Spleen (tissue), 11 donors: ENCODE results near the gene KCNE1. TPM values are rescaled to one million over a fixed set of nuclear protein-coding genes. Genes with fewer than 3 reads are reported as not detected.
"Not testable (repeated sequence)": the region's sequence is repeated elsewhere in the genome, so short reads cannot be mapped to it uniquely, and the experiment has no call there.

Experiments
- DNase-seq: peaks from one replicate; pipeline ENCODE4 v3.0.0-alpha.2; 2020
- H3K27ac ChIP-seq, 8 donors: fragments of 200-600 bp; sonication (generic) in 7 of 8; 1 replicate in 4 of 8; 2 replicates in 4 of 8; pipeline versions ENCODE4 v1.5.0 to v1.8.0; 2016 to 2021; ENCODE audit warnings: inconsistent platforms in 4 of 8, mild to moderate bottlenecking in 4 of 8, moderate library complexity in 1 of 8
- H3K27me3 ChIP-seq, 7 donors: fragments of 200-600 bp; sonication (generic) in 6 of 7; replicated peaks in 1 of 7; 1 replicate in 4 of 7; 2 replicates in 3 of 7; pipeline versions ENCODE4 v1.5.0 to v1.8.0; 2016 to 2021; ENCODE audit warnings: inconsistent platforms in 3 of 7, mild to moderate bottlenecking in 1 of 7
- H3K36me3 ChIP-seq, 6 donors: fragments of 200-600 bp; sonication (generic) in 5 of 6; 1 replicate in 4 of 6; 2 replicates in 2 of 6; pipeline versions ENCODE4 v1.5.0 to v1.8.0; 2016 to 2021; ENCODE audit warnings: inconsistent platforms in 2 of 6
- H3K4me1 ChIP-seq, 6 donors: fragments of 200-600 bp; sonication (generic) in 5 of 6; 1 replicate in 3 of 6; 2 replicates in 3 of 6; pipeline versions ENCODE4 v1.5.0 to v1.8.0; 2016 to 2021; ENCODE audit warnings: inconsistent platforms in 3 of 6
- H3K4me3 ChIP-seq, 8 donors: fragments of 200-600 bp; sonication (generic) in 7 of 8; 1 replicate in 4 of 8; 2 replicates in 4 of 8; pipeline versions ENCODE4 v1.5.0 to v1.8.0; 2016 to 2021; ENCODE audit warnings: inconsistent platforms in 4 of 8, mild to moderate bottlenecking in 4 of 8, moderate library complexity in 2 of 8
- H3K9me3 ChIP-seq, 8 donors: fragments of 200-600 bp; sonication (generic) in 7 of 8; 1 replicate in 4 of 8; 2 replicates in 4 of 8; pipeline versions ENCODE4 v1.5.0 to v1.8.0; 2016 to 2021; ENCODE audit warnings: inconsistent platforms in 4 of 8
- POLR2A ChIP-seq, 3 donors: fragments of 450-650 bp; IDR thresholded peaks; one replicate each; pipeline ENCODE4 v1.5.1; 2017; ENCODE audit warnings: antibody characterized with exemption in 3 of 3, mild to moderate bottlenecking in 1 of 3
- POLR2AphosphoS5 ChIP-seq, 3 donors: sonication (generic); formaldehyde crosslinking; IDR thresholded peaks; one replicate each; pipeline ENCODE4 v1.5.1; 2017; ENCODE audit warnings: antibody characterized with exemption in 3 of 3
- WGBS, 5 donors: extraction: QIAGEN DNeasy Blood & Tissue Kit in 3 of 5; methylation state at CpG; one replicate each; pipeline versions ENCODE4 v1.1.5 to v1.1.7; 2013 to 2018; 5-methylcytosine and 5-hydroxymethylcytosine counted together
- intact Hi-C: fragments of 100-400 bp; cut with DNase I; formaldehyde crosslinking; loops from one replicate; pipeline ENCODE4 v1.15.0; 2023; ENCODE audit warnings: low total_unique reads
- polyA plus RNA-seq, 3 donors: library from polyadenylated mRNA; stranded (reverse); fragments of 200-250 nt; gene quantifications; one replicate each; pipeline ENCODE4 v1.2.1, GENCODE V29; 2013
- total RNA-seq, 7 donors: library from RNA; depleted of rRNA in 3 of 7; stranded (reverse); fragments of >200 nt in 3 of 7; fragmentation: NEBNext Ultra II Directional in 4 of 7; extraction: Animal tissue kit (Norgen Biotek cat#: 25700) in 4 of 7; gene quantifications; one replicate each; pipeline versions ENCODE4 v1.1.0 to v1.2.1, GENCODE V29; 2016 to 2021
- TF ChIP-seq, protein P1 (sequence below), 11 experiments: fragments of 200-600 bp in 7 of 11; fragments of 450-650 bp in 4 of 11; sonication (generic) in 4 of 11; IDR thresholded peaks in 8 of 11; conservative IDR thresholded peaks in 3 of 11; 1 replicate in 7 of 11; 2 replicates in 4 of 11; pipeline versions ENCODE4 v1.4.0 to v1.8.0; 2016 to 2021; ENCODE audit warnings: antibody characterized with exemption in 11 of 11, inconsistent platforms in 4 of 11, mild to moderate bottlenecking in 1 of 11
- donor health status: healthy with polysubstance abuse.
- donor health status: DM: no; HTN: no; CAD: no; lungs with moderate emphysema.
- donor health status: DM: no; HTN: no; CAD: no.
- donor health status: Bipolar disorder and iron deficiency.
- donor health status: healthy.
- donor health status: DM: no; HTN: no; CAD: no.
- donor health status: DM: yes; HTN: yes; CAD: no.

KCNE1 gene
- total and polyA plus RNA-seq, 10 donors: 0.30 to 50.2 (median 8.1) TPM

DNA sequence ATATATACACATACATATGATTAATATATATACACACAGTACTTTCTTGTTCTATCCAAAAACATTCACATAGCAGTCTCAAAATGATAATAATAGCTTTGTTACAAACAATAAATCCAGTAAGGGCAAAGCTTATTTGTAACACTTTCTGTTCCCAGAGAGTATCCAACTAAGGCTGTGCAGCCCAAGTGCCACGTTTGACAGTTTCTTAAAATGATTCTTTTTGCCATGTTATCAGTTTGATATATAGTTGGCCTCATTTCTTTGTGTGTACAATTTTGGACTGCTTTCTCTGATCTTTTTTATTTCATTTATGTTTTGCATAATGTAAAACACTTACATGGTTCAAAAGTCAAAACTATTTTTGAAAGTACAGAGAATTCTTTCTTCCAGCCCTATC lies 11.8 kb downstream of the KCNE1 start:
- H3K4me1 ChIP-seq: no peaks in the 10 kb centered on the region
- H3K4me3 ChIP-seq: no peak overlapping the region
- intact Hi-C loops: no loop called here
- TF ChIP-seq POLR2A (IDR thresholded peaks at IDR 0.05): no peak
- no peak for TF ChIP-seq POLR2AphosphoS5 (IDR thresholded peaks at IDR 0.05)
- TF ChIP-seq, protein P1, sequence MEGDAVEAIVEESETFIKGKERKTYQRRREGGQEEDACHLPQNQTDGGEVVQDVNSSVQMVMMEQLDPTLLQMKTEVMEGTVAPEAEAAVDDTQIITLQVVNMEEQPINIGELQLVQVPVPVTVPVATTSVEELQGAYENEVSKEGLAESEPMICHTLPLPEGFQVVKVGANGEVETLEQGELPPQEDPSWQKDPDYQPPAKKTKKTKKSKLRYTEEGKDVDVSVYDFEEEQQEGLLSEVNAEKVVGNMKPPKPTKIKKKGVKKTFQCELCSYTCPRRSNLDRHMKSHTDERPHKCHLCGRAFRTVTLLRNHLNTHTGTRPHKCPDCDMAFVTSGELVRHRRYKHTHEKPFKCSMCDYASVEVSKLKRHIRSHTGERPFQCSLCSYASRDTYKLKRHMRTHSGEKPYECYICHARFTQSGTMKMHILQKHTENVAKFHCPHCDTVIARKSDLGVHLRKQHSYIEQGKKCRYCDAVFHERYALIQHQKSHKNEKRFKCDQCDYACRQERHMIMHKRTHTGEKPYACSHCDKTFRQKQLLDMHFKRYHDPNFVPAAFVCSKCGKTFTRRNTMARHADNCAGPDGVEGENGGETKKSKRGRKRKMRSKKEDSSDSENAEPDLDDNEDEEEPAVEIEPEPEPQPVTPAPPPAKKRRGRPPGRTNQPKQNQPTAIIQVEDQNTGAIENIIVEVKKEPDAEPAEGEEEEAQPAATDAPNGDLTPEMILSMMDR (IDR thresholded peaks at IDR 0.05 in 8 of 11, conservative IDR thresholded peaks at IDR 0.05 in 3 of 11): no peak
- H3K27ac ChIP-seq: no peak overlapping the region
- WGBS, 5 donors: 49 to 80% (median 72%) methylated on average over 1 of the region's 1 CpG
- no peaks in the 10 kb centered on the region for H3K27me3 ChIP-seq
- H3K9me3 ChIP-seq: peaks cover 2 to 42% (median 39%) of the 10 kb centered on the region in 8 donors
- DNase-seq: no peak
- H3K36me3 ChIP-seq: peaks cover 0 to 28% (median 0%) of the 10 kb centered on the region in 6 donors

DNA sequence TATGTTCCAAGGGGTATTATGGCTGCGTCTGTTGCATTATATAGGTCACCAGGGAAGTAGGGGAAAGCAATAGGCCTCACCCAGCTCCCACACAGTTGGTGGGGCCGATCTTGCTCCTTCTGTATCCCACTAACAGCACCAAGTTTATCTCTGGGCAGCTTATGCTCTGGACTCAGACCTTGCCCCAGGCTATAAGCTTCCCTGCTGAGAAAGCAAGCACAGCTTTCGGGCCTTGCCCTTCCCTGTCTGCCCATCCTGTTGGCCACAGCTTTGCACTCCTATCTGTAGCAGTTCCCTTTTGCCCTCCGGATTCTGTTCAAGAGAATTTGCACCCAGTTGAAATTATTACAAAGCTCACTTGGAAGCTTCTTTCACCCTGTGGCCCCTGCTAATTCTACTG lies 12.9 kb downstream of the KCNE1 start:
- WGBS, 5 donors: 77 to 93% (median 89%) methylated on average over 4 of the region's 4 CpGs
- no peaks in the 10 kb centered on the region for H3K4me1 ChIP-seq
- no peak for DNase-seq
- H3K27ac ChIP-seq: no peak overlapping the region
- no peaks in the 10 kb centered on the region for H3K27me3 ChIP-seq
- H3K4me3 ChIP-seq: no peak overlapping the region
- peaks cover 0 to 18% (median 0%) of the 10 kb centered on the region in 6 donors for H3K36me3 ChIP-seq
- peaks cover 2 to 42% (median 39%) of the 10 kb centered on the region in 8 donors for H3K9me3 ChIP-seq
- intact Hi-C loops: no loop called here
- no peak for TF ChIP-seq POLR2A (IDR thresholded peaks at IDR 0.05)
- TF ChIP-seq, protein P1 (IDR thresholded peaks at IDR 0.05 in 8 of 11, conservative IDR thresholded peaks at IDR 0.05 in 3 of 11): no peak
- no peak for TF ChIP-seq POLR2AphosphoS5 (IDR thresholded peaks at IDR 0.05)

DNA sequence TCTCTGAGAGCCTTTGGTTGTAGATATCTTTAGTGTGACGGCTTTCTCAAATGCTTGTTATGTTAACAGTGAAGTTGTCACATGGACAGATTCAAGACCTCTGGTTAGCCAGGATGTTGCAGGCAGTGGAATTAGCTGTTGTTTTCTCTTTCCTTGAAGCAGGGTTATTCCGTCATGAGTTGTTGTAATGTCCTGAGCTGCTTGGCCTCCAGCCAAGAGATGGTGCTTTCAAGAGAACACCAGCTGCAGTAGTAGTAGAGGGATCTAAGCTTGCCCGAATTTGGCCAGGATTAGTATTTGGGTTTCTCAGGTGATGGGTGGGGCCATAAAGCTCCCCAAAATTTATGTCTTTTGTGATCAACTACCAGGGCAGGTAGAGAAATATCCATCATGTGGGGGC lies 13.4 kb downstream of the KCNE1 start:
- Histone ChIP-seq H3K9me3 (peaks cover 2 to 42% (median 39%) of the 10 kb centered on the region in 8 donors), H3K27me3 (no peaks in the 10 kb centered on the region), H3K4me3 (no peak overlapping the region), H3K4me1 (no peaks in the 10 kb centered on the region), H3K27ac (no peak overlapping the region), H3K36me3 (peaks cover 0 to 13% (median 0%) of the 10 kb centered on the region in 6 donors)
- intact Hi-C loops: no loop called here
- TF ChIP-seq POLR2A (IDR thresholded peaks at IDR 0.05): no peak
- TF ChIP-seq, protein P1 (IDR thresholded peaks at IDR 0.05 in 8 of 11, conservative IDR thresholded peaks at IDR 0.05 in 3 of 11): no peak
- no peak for TF ChIP-seq POLR2AphosphoS5 (IDR thresholded peaks at IDR 0.05)
- 61 to 73% (median 66%) methylated on average over 3 of the region's 3 CpGs for WGBS, 5 donors
- no peak for DNase-seq

DNA sequence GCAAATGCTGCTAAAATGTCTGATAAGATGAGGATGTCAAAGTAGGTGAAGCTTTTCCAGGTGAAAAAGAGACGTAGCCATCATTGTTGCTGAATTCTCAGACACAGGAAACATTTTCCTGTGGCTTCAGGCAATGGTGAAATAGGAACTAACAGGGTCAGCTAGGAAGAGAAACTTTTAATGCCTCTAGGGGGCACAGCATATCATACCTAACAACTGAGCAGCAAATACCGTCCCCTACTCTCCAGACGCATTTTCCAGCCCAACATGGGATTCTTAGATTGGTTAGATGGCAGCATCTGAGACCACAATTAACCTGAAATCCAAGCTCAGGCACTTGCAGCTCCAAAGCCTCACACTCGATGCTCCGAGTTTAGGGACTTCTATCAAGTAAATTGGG lies 28.2 kb downstream of the KCNE1 start:
- H3K4me3 ChIP-seq, H3K36me3 ChIP-seq, intact Hi-C loops, DNase-seq, H3K4me1 ChIP-seq, H3K9me3 ChIP-seq, H3K27ac ChIP-seq, H3K27me3 ChIP-seq: not testable (repeated sequence)
- WGBS, 5 donors: no CpG with 5 or more reads among the region's 5 CpGs

DNA sequence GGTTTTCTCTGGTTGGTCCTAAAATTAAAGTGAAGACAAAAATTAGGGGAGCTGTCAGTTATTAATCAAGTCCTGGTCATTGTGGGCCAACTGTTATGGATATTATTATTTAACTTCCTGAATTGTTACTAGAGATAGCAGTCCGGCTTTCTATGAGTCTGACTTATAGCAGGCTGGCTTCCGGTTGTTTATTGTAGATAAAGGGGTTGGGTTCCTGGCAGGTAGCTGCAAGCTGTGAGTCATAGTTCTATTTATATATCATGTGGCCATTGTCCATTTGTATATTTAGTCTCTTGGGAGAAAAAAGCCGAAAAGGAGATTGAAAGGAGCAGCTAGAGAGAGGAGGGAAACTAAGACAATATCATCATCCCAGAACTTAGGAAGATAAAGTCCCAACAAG lies 28.6 kb downstream of the KCNE1 start:
- H3K4me3 ChIP-seq, DNase-seq, intact Hi-C loops, H3K4me1 ChIP-seq, H3K9me3 ChIP-seq, H3K36me3 ChIP-seq, H3K27me3 ChIP-seq, H3K27ac ChIP-seq: not testable (repeated sequence)
- WGBS, 5 donors: no CpG with 5 or more reads among the region's 3 CpGs

DNA sequence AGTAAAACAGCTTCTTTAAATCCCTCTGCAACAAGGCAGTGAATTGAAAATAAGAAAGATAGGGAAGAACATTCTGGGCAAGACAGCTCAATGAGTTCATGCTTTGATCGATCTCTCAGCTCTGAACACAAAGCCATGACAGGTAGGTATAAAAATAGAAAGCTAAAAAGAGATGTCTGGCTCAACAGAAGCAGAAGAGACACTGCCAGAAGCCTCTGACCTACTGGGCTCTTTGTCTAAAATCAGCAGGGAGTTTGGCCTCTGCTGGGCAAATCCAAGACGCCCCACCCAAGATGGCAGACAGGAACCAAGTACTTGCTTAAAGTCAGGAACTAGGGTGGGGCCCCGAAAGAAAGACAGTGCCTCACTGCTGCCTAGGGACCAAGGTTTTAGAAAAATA lies 44.7 kb downstream of the KCNE1 start:
- H3K27me3 ChIP-seq, H3K9me3 ChIP-seq, H3K4me1 ChIP-seq, H3K36me3 ChIP-seq, H3K27ac ChIP-seq, intact Hi-C loops, DNase-seq, H3K4me3 ChIP-seq: not testable (repeated sequence)
- WGBS, 5 donors: no CpG with 5 or more reads among the region's 3 CpGs

DNA sequence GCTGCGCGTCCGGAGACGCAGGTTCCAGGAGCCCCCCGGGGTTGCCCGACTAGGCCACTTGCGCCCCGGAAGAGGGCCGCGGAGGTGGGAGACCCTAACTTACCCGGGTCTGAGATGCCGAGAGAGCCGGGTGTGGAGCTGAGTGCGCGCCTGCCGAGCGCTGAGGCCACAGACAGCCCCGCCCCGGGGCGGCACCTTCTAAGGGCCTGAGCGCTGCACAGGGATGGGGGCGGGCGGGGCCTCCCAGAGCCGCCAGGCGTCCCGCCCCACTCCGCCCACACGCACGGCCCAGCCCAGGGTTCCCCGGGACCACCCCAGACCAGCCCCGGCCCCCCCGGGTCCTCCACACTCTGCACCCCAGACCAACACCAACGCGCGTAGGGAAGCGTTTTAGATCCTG lies 52.6 kb downstream of the KCNE1 start:
- H3K4me3 ChIP-seq, DNase-seq, H3K27ac ChIP-seq, H3K9me3 ChIP-seq, H3K27me3 ChIP-seq, intact Hi-C loops, H3K36me3 ChIP-seq, H3K4me1 ChIP-seq: not testable (repeated sequence)
- WGBS, 5 donors: no CpG with 5 or more reads among the region's 36 CpGs

DNA sequence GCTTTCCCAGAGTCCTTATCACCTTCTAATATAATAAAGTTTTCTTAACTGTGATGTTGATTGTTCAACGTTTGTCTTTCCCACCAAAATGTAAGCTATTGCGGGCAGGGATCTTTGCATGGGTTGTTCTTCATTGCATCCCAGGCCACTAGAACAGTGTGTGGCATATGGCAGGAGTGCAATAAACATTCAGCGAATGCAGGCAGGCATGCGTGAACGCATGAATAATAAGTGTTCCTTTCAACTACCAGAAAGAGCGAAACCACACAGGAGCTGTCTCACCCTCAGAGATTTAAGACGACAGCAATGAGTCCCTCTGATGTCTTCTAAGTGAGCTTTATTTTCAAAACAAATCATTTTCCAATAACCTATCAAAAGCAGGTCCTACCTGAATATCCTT lies 53.7 kb downstream of the KCNE1 start:
- H3K9me3 ChIP-seq, H3K27ac ChIP-seq, H3K4me3 ChIP-seq, H3K27me3 ChIP-seq, intact Hi-C loops, H3K4me1 ChIP-seq, DNase-seq, H3K36me3 ChIP-seq: not testable (repeated sequence)
- no CpG with 5 or more reads among the region's 7 CpGs for WGBS, 5 donors
